DMS79 (cell line): Measurements from ENCODE around the gene CPT1A.

Experiments
- DNase-seq: peaks from one replicate; lab custom pipeline; 2025; lab: John Stamatoyannopoulos, UW

Gene CPT1A

GRCh38 chr11:68798221-68798813 lies 43.4 kb downstream of the CPT1A start:
- no peak for DNase-seq

- DNase-seq, result no peak
Measured at GRCh38 chr11:68796801-68797200, 44.9 kb downstream of the CPT1A start.

GRCh38 chr11:68792400-68792966 lies 49.2 kb downstream of the CPT1A start:
- DNase-seq, result no peak

GRCh38 chr11:68784653-68785052 lies 57.1 kb downstream of the CPT1A start:
- no peak for DNase-seq

GRCh38 chr11:68783216-68783821 lies 58.4 kb downstream of the CPT1A start:
- no peak for DNase-seq

- DNase-seq, result no peak
Measured at GRCh38 chr11:68782711-68783110, 59.0 kb downstream of the CPT1A start.

GRCh38 chr11:68780829-68781228 lies 60.9 kb downstream of the CPT1A start:
- no peak for DNase-seq

- DNase-seq, result no peak
Measured at GRCh38 chr11:68778205-68778604, 63.5 kb downstream of the CPT1A start.

- no peak for DNase-seq
Measured at GRCh38 chr11:68776442-68777235, 65.1 kb downstream of the CPT1A start.

- no peak for DNase-seq
Measured at GRCh38 chr11:68775951-68776388, 65.7 kb downstream of the CPT1A start.

GRCh38 chr11:68774194-68774585 lies 67.5 kb downstream of the CPT1A start:
- DNase-seq, result no peak

GRCh38 chr11:68773521-68774193 lies 68.1 kb downstream of the CPT1A start:
- no peak for DNase-seq

GRCh38 chr11:68772936-68773335 lies 68.8 kb downstream of the CPT1A start:
- no peak for DNase-seq

- DNase-seq, result no peak
Measured at GRCh38 chr11:68770781-68771180, 70.9 kb downstream of the CPT1A start.

- no peak for DNase-seq
Measured at GRCh38 chr11:68767672-68768071, 74.0 kb downstream of the CPT1A start.

- DNase-seq, result no peak
Measured at GRCh38 chr11:68766786-68767185, 74.9 kb downstream of the CPT1A start.

- no peak for DNase-seq
Measured at GRCh38 chr11:68764746-68765145, 77.0 kb downstream of the CPT1A start.

GRCh38 chr11:68763926-68764657 lies 77.6 kb downstream of the CPT1A start:
- DNase-seq, result no peak

- no peak for DNase-seq
Measured at GRCh38 chr11:68763181-68763721, 78.5 kb downstream of the CPT1A start.

GRCh38 chr11:68762481-68762880 lies 79.2 kb downstream of the CPT1A start:
- no peak for DNase-seq

- DNase-seq, result no peak
Measured at GRCh38 chr11:68761801-68762200, 79.9 kb downstream of the CPT1A start.
